Nephron progenitor cell (in vitro differentiated cells): ENCODE measurements around the gene CHST13.

Experiments used
- DNase-seq: peaks from one replicate; pipeline ENCODE4 v3.0.0; 2021
- H3K27ac Mint-ChIP-seq: 2 replicates; pipeline ENCODE4 v1.8.0; 2021; ENCODE audit warnings: mild to moderate bottlenecking, moderate library complexity, mixed read lengths
- H3K27me3 Mint-ChIP-seq: 2 replicates; pipeline ENCODE4 v1.8.0; 2021; ENCODE audit warnings: mild to moderate bottlenecking, low read depth, mixed read lengths; ENCODE audit not compliant: poor library complexity
- H3K36me3 Mint-ChIP-seq: 2 replicates; pipeline ENCODE4 v1.8.0; 2021; ENCODE audit warnings: low read depth, mixed read lengths
- H3K4me1 Mint-ChIP-seq: 2 replicates; pipeline ENCODE4 v1.8.0; 2021; ENCODE audit warnings: mixed read lengths
- H3K4me3 Mint-ChIP-seq: 2 replicates; pipeline ENCODE4 v1.8.0; 2021; ENCODE audit warnings: mild to moderate bottlenecking, moderate library complexity, mixed read lengths
- H3K9me3 Mint-ChIP-seq: 2 replicates; pipeline ENCODE4 v1.8.0; 2021; ENCODE audit warnings: mild to moderate bottlenecking, moderate library complexity, mixed read lengths
- TF ChIP-seq, protein P1 (sequence below): fragments of 200-600 bp; sonication (generic); IDR thresholded peaks from 2 replicates; pipeline ENCODE4 v1.5.0; 2021; ENCODE audit warnings: antibody characterized with exemption

The CHST13 gene

DNA sequence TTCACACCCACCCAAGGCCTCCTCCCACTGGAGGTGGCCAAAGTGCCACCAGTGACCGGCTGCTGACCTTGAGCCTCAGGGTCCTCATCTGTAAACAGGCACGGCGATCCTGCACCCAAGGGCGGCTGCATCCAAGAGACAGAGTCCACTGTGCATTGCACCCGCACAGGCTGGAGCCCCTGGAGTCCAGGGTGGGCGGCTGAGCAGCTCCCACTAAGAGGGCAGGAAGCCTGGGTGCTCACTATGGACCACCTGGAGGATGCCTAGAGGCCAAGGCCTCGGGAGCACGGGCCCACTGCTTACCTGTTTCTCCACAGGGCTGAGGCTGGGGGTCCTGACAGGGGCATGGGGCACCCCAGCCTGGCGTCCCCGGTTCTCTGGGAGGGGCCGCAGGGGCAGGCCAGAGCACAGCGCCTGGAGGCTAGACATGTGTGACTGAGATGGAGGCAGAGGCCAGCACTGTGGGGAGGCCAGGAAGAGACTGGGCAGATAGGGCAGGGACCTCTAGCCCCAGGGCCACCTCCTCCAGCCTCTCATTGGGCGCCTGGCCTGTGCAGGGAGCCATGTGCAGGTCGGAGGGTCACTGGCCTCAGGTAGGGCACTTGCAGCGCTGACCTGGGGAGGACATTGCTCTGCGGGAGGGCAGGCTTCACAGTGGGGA, 6.5 kb upstream of the CHST13 start, which contains the start of gene UROC1:
Gene UROC1 (minus strand): TSS at position 483 of the 661 bp plus-strand sequence. CDS start 54 bp downstream, at position 429.
- no peaks in the 10 kb centered on the region for H3K9me3 Mint-ChIP-seq
- no peak within 1 kb of the TSS for H3K4me3 Mint-ChIP-seq
- peaks cover 18% of the 10 kb centered on the region for H3K27me3 Mint-ChIP-seq
- no peaks in the 10 kb centered on the region for H3K36me3 Mint-ChIP-seq
- no peak for DNase-seq
- TF ChIP-seq, protein P1, sequence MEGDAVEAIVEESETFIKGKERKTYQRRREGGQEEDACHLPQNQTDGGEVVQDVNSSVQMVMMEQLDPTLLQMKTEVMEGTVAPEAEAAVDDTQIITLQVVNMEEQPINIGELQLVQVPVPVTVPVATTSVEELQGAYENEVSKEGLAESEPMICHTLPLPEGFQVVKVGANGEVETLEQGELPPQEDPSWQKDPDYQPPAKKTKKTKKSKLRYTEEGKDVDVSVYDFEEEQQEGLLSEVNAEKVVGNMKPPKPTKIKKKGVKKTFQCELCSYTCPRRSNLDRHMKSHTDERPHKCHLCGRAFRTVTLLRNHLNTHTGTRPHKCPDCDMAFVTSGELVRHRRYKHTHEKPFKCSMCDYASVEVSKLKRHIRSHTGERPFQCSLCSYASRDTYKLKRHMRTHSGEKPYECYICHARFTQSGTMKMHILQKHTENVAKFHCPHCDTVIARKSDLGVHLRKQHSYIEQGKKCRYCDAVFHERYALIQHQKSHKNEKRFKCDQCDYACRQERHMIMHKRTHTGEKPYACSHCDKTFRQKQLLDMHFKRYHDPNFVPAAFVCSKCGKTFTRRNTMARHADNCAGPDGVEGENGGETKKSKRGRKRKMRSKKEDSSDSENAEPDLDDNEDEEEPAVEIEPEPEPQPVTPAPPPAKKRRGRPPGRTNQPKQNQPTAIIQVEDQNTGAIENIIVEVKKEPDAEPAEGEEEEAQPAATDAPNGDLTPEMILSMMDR: no peak
- H3K27ac Mint-ChIP-seq: no peak within 1 kb of the TSS
- H3K4me1 Mint-ChIP-seq: peaks cover 7% of the 10 kb centered on the region

GRCh38 chr3:126517986-126518778, 5.8 kb upstream of the CHST13 start:
- no peak for DNase-seq
- peaks cover 7% of the 10 kb centered on the region for H3K4me1 Mint-ChIP-seq
- no peak overlapping the region for H3K27ac Mint-ChIP-seq
- TF ChIP-seq, protein P1: no peak
- peaks cover 25% of the 10 kb centered on the region for H3K27me3 Mint-ChIP-seq
- H3K36me3 Mint-ChIP-seq: no peaks in the 10 kb centered on the region
- H3K4me3 Mint-ChIP-seq: no peak overlapping the region
- H3K9me3 Mint-ChIP-seq: no peaks in the 10 kb centered on the region

DNA sequence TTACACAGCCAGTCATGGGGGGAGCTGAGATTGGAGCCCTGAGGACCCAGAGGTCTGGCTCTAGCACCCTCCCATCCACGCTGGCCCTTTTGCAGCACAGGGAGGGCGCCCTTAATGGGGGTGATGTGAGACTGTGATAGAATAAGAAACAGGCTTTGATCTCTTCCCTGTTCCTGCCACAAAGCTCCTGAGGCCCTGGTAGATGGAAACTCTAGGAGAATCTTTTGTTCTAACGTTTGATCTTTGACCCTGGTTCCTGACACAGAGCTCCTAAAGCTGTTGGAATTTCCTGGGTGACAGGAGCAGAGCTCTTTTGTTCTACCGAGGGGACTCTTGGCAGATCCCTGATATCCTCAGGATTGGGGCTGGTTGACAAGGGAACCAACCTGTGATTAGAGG, 5.2 kb upstream of the CHST13 start:
- no peak overlapping the region for H3K4me3 Mint-ChIP-seq
- peaks cover 31% of the 10 kb centered on the region for H3K27me3 Mint-ChIP-seq
- DNase-seq: no peak
- no peaks in the 10 kb centered on the region for H3K36me3 Mint-ChIP-seq
- TF ChIP-seq, protein P1: no peak
- no peaks in the 10 kb centered on the region for H3K9me3 Mint-ChIP-seq
- no peak overlapping the region for H3K27ac Mint-ChIP-seq
- peaks cover 7% of the 10 kb centered on the region for H3K4me1 Mint-ChIP-seq

- Mint-ChIP-seq H3K27me3 (peaks cover 33% of the 10 kb centered on the region), H3K4me1 (peaks cover 7% of the 10 kb centered on the region), H3K9me3 (no peaks in the 10 kb centered on the region), H3K36me3 (no peaks in the 10 kb centered on the region), H3K27ac (no peak overlapping the region), H3K4me3 (no peak overlapping the region)
- TF ChIP-seq, protein P1: no peak
- no peak for DNase-seq
These were observed 4.2 kb upstream of the CHST13 start for GRCh38 chr3:126519506-126520455.

DNA sequence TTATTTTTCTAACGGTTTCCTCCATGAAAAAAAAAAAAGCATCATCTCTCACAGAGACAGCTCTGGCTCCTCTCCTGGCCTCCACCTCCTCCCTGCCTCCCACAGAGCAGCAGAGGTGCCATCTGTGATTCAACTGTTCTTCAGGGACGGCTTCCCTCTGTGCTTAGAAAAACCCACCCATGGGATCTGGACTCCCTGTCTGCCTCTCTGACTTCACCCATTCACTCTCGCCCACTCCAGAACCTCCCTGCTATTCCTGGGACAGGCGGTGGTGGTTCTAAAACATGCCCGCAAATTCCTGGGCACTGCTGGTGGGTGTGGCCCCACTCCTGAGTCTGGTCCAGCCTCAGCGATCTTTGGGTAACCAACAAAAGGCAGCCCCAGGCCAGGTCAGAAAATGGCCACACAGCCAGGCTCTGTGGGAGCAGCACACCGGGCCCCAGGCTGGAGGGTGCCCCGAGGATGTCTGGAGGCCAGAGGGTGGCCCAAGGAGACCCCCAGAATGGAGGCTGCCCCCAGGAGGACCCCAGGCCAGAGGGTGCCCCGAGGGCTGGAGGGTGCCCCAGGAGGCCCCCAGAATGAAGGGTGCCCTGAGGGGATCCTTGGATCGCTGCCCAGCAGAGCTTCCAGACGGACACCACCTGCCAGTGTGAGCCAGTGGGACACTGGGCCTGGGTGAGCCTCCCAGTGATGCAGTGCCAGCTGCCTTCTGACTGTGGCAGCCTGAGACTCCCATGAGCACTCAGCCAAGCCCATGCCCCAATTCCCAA, 2.6 kb upstream of the CHST13 start:
- Mint-ChIP-seq H3K9me3 (no peaks in the 10 kb centered on the region), H3K27me3 (peaks cover 48% of the 10 kb centered on the region), H3K36me3 (no peaks in the 10 kb centered on the region), H3K27ac (no peak overlapping the region), H3K4me1 (peaks cover 7% of the 10 kb centered on the region), H3K4me3 (no peak overlapping the region)
- no peak for DNase-seq
- TF ChIP-seq, protein P1: no peak
